H1 (cell line): ENCODE data around the gene SLC35D2. TPM values are rescaled to one million over a fixed set of nuclear protein-coding genes. Genes with fewer than 3 reads are reported as not detected.

Source experiments
- CTCF ChIA-PET: fragments of 300-600 bp; sonication (Branson Sonifier 250); formaldehyde crosslinking; loops from one replicate; lab custom pipeline; 2021; ENCODE audit not compliant: partially characterized antibody; lab: Charles Lee
- POLR2A ChIA-PET: fragments of 300-600 bp; sonication (Branson Sonifier 250); formaldehyde crosslinking; loops from one replicate; lab custom pipeline; 2021; ENCODE audit warnings: inconsistent platforms; ENCODE audit not compliant: partially characterized antibody; lab: Charles Lee
- DNase-seq, 2 experiments: peaks; one replicate each; pipeline versions ENCODE4 v3.0.0 to v3.0.0-alpha.2; 2010 to 2022; ENCODE audit warnings: low spot score in 2 of 2, low read depth in 1 of 2, mixed read lengths in 1 of 2
- FAIRE-seq: peaks from 2 replicates; lab custom pipeline; 2011; peaks lifted over from hg19 to GRCh38; lab: Jason Lieb, UNC
- H2AFZ ChIP-seq: 2 replicates; pipeline ENCODE4 v1.8.1; 2012; ENCODE audit warnings: low read length, inconsistent platforms
- H2AK5ac ChIP-seq: 2 replicates; pipeline ENCODE4 v1.6.1; 2013; ENCODE audit warnings: low read depth, low read length
- H2BK120ac ChIP-seq: replicated peaks from 2 replicates; pipeline ENCODE3; 2013; ENCODE audit warnings: low read depth, low read length, inconsistent platforms
- H2BK12ac ChIP-seq: 2 replicates; pipeline ENCODE4 v1.6.1; 2013; ENCODE audit warnings: low read depth, low read length
- H2BK15ac ChIP-seq: 2 replicates; pipeline ENCODE4 v1.6.1; 2013; ENCODE audit warnings: low read length
- H2BK20ac ChIP-seq: 2 replicates; pipeline ENCODE4 v1.6.1; 2013; ENCODE audit warnings: low read length
- H2BK5ac ChIP-seq: 2 replicates; pipeline ENCODE4 v1.6.1; 2013; ENCODE audit warnings: low read depth, low read length
- H3K14ac ChIP-seq: 2 replicates; pipeline ENCODE4 v1.6.1; 2013; ENCODE audit warnings: inconsistent platforms; ENCODE audit not compliant: insufficient read length
- H3K18ac ChIP-seq: 2 replicates; pipeline ENCODE4 v1.6.1; 2013; ENCODE audit warnings: low read length; ENCODE audit errors: extremely low read depth
- H3K23ac ChIP-seq: 2 replicates; pipeline ENCODE4 v1.6.1; 2013; ENCODE audit warnings: inconsistent platforms; ENCODE audit not compliant: insufficient read length
- H3K23me2 ChIP-seq: 2 replicates; pipeline ENCODE4 v1.6.1; 2013; ENCODE audit warnings: low read depth, low read length
- H3K27ac ChIP-seq: 2 replicates; pipeline ENCODE4 v1.6.1; 2011; ENCODE audit warnings: low read depth, low read length, inconsistent platforms
- H3K27me3 ChIP-seq, 4 experiments: replicated peaks in 1 of 4; 1 replicate in 1 of 4; 2 replicates in 3 of 4; pipeline versions ENCODE4 v1.6.1 to v1.8.1; 2011 to 2013; ENCODE audit warnings: low read length in 3 of 4, mild to moderate bottlenecking in 3 of 4, inconsistent platforms in 2 of 4, mixed read lengths in 2 of 4, moderate library complexity in 1 of 4; ENCODE audit not compliant: control insufficient read depth in 3 of 4, insufficient read depth in 3 of 4; ENCODE audit errors: extremely low read depth in 1 of 4
- H3K36me3 ChIP-seq, 4 experiments: 2 replicates each; pipeline versions ENCODE4 v1.6.1 to v1.8.1; 2011 to 2013; ENCODE audit warnings: mild to moderate bottlenecking in 4 of 4, low read length in 3 of 4, moderate library complexity in 2 of 4, control low read depth in 1 of 4, inconsistent platforms in 1 of 4; ENCODE audit not compliant: insufficient read depth in 4 of 4, control insufficient read depth in 2 of 4
- H3K4ac ChIP-seq: replicated peaks from 2 replicates; pipeline ENCODE3; 2013; ENCODE audit warnings: low read length, low read depth, mixed read lengths, inconsistent platforms; ENCODE audit not compliant: insufficient read length
- H3K4me1 ChIP-seq, 4 experiments: replicated peaks in 1 of 4; 1 replicate in 1 of 4; 2 replicates in 3 of 4; pipeline versions ENCODE4 v1.6.1 to v1.8.1; 2011 to 2013; ENCODE audit warnings: low read length in 3 of 4, inconsistent platforms in 2 of 4, mixed read lengths in 1 of 4; ENCODE audit not compliant: insufficient read depth in 4 of 4, control insufficient read depth in 3 of 4
- H3K4me2 ChIP-seq, 2 experiments: 2 replicates each; pipeline versions ENCODE4 v1.6.1 to v1.8.1; 2011 to 2013; ENCODE audit warnings: low read depth in 2 of 2, low read length in 2 of 2, control low read depth in 1 of 2, inconsistent platforms in 1 of 2, mild to moderate bottlenecking in 1 of 2; ENCODE audit not compliant: insufficient read depth in 1 of 2
- H3K4me3 ChIP-seq, 4 experiments: fragments of 200-600, 300-600 bp in 1 of 4; sonication (generic), shearing (Covaris generic), sonication (Bioruptor Twin) in 1 of 4; 2 replicates each; pipeline versions ENCODE4 v1.5.1 to v1.8.1; 2011 to 2016; ENCODE audit warnings: low read length in 4 of 4, low read depth in 3 of 4, control low read depth in 2 of 4, inconsistent platforms in 2 of 4, mild to moderate bottlenecking in 2 of 4, mixed read lengths in 1 of 4, moderate library complexity in 1 of 4; ENCODE audit not compliant: insufficient read depth in 2 of 4; ENCODE audit errors: extremely low read depth in 1 of 4
- H3K56ac ChIP-seq: replicated peaks from 2 replicates; pipeline ENCODE3; 2013; ENCODE audit warnings: low read depth, mild to moderate bottlenecking, mixed read lengths, low read length, inconsistent platforms; ENCODE audit not compliant: insufficient read length
- H3K79me1 ChIP-seq: 2 replicates; pipeline ENCODE4 v1.6.1; 2013; ENCODE audit warnings: low read depth, low read length, control low read depth
- H3K79me2 ChIP-seq, 2 experiments: 2 replicates each; pipeline versions ENCODE4 v1.6.1 to v1.8.1; 2012 to 2013; ENCODE audit warnings: low read length in 2 of 2, mild to moderate bottlenecking in 2 of 2, inconsistent platforms in 1 of 2; ENCODE audit not compliant: insufficient read depth in 2 of 2, control insufficient read depth in 1 of 2
- H3K9ac ChIP-seq, 4 experiments: replicated peaks in 1 of 4; 1 replicate in 1 of 4; 2 replicates in 3 of 4; pipeline versions ENCODE4 v1.6.1 to v1.8.1; 2011 to 2013; ENCODE audit warnings: low read depth in 3 of 4, low read length in 3 of 4, control low read depth in 2 of 4, mild to moderate bottlenecking in 2 of 4, moderate library complexity in 2 of 4, inconsistent platforms in 1 of 4; ENCODE audit errors: extremely low read depth in 1 of 4
- H3K9me3 ChIP-seq, 2 experiments: 2 replicates each; pipeline versions ENCODE4 v1.6.1 to v1.8.1; 2012 to 2013; ENCODE audit warnings: mild to moderate bottlenecking in 2 of 2, moderate library complexity in 2 of 2, control low read depth in 1 of 2, inconsistent platforms in 1 of 2, low read depth in 1 of 2, low read length in 1 of 2, mixed read lengths in 1 of 2; ENCODE audit not compliant: insufficient read depth in 2 of 2
- H4K20me1 ChIP-seq, 2 experiments: replicated peaks in 1 of 2; 2 replicates each; pipeline versions ENCODE3 to v1.8.1; 2011 to 2013; ENCODE audit warnings: inconsistent platforms in 2 of 2, low read length in 2 of 2, mild to moderate bottlenecking in 1 of 2; ENCODE audit not compliant: insufficient read depth in 2 of 2, control insufficient read depth in 1 of 2
- H4K5ac ChIP-seq: 2 replicates; pipeline ENCODE4 v1.6.1; 2013; ENCODE audit warnings: low read length, low read depth, mixed read lengths, inconsistent platforms; ENCODE audit not compliant: insufficient read length
- H4K8ac ChIP-seq: 2 replicates; pipeline ENCODE4 v1.8.0; 2013; ENCODE audit warnings: mild to moderate bottlenecking, moderate library complexity, low read length, inconsistent platforms; ENCODE audit not compliant: insufficient read depth; ENCODE audit errors: extremely low read depth
- H4K91ac ChIP-seq: replicated peaks from 2 replicates; pipeline ENCODE3; 2013; ENCODE audit warnings: low read length, mixed read lengths, inconsistent platforms; ENCODE audit not compliant: insufficient read length
- GTF2F1 ChIP-seq: IDR thresholded peaks from 2 replicates; pipeline ENCODE4 v1.6.1; 2012; ENCODE audit warnings: low read depth, low read length, improper control_type of control experiment, borderline replicate concordance
- POLR2A ChIP-seq, 2 experiments: IDR thresholded peaks; 1 replicate in 1 of 2; 2 replicates in 1 of 2; pipeline ENCODE4 v1.6.1; 2011; ENCODE audit warnings: low read depth in 2 of 2, low read length in 2 of 2, mild to moderate bottlenecking in 2 of 2; ENCODE audit errors: control extremely low read depth in 1 of 2
- SUZ12 ChIP-seq: fragments of 200-600 bp; sonication (generic); IDR thresholded peaks from 2 replicates; pipeline ENCODE4 v1.6.1; 2012; ENCODE audit warnings: mild to moderate bottlenecking, inconsistent platforms, low read length, moderate library complexity, mixed read lengths
- TAF1 ChIP-seq: IDR thresholded peaks from 2 replicates; pipeline ENCODE4 v1.6.1; 2011; ENCODE audit warnings: mild to moderate bottlenecking, low read depth, low read length
- WGBS, 2 experiments: shearing (Covaris generic) in 1 of 2; methylation state at CpG; one replicate each; pipeline versions ENCODE4 v1.1.6 to v1.1.7; 2013 to 2015; ENCODE audit warnings: low lambda C conversion rate in 2 of 2, mixed read lengths in 2 of 2, inconsistent platforms in 1 of 2, low coverage in 1 of 2, missing lambda C conversion rate in 1 of 2; ENCODE audit not compliant: insufficient replicate concordance in 2 of 2, insufficient coverage in 1 of 2, insufficient read length in 1 of 2; ENCODE audit errors: extremely low coverage in 1 of 2, missing lambda C conversion rate in 1 of 2; 5-methylcytosine and 5-hydroxymethylcytosine counted together
- polyA plus RNA-seq, 7 experiments: library from polyadenylated mRNA; depleted of rRNA in 3 of 7; stranded (reverse) in 5 of 7; unstranded in 2 of 7; fragments of >200 nt in 5 of 7; fragments of 200-250 nt in 2 of 7; gene quantifications; 1 replicate in 5 of 7; 2 replicates in 1 of 7; 4 replicates in 1 of 7; pipeline versions ENCODE4 v1.2.1 to v1.2.3, GENCODE V29; 2011 to 2013; ENCODE audit warnings: missing spikeins in 2 of 7, mixed read lengths in 2 of 7
- total RNA-seq: library from RNA; stranded (reverse); fragmentation: NEBNext Ultra II Directional; extraction: Animal tissue kit (Norgen Biotek cat#: 25700); gene quantifications from 2 replicates; pipeline ENCODE4 v1.2.1, GENCODE V29; 2021

Gene SLC35D2
- total and polyA plus RNA-seq, 2 of the 8 experiments (the other 6 are each of a cell fraction or from before 2014, with no cell fraction given), result 9.6 to 11.5 TPM

- CTCF ChIA-PET, result no interaction called here
- Histone ChIP-seq H3K14ac (no peak overlapping the region), H3K27ac (no peak overlapping the region), H3K9ac (no peak overlapping the region), H2BK15ac (no peak overlapping the region), H3K36me3 (no peaks in the 10 kb centered on the region), H3K4ac (no peak overlapping the region), H4K8ac (no peak overlapping the region), H2AK5ac (no peak overlapping the region), H3K56ac (no peak overlapping the region), H2AFZ (no peak overlapping the region), H3K23ac (no peak overlapping the region), H2BK12ac (no peak overlapping the region), H3K79me1 (no peaks in the 10 kb centered on the region), H3K23me2 (no peaks in the 10 kb centered on the region), H3K27me3 (no peaks in the 10 kb centered on the region), H3K4me1 (peaks cover 0 to 3% (median 0%) of the 10 kb centered on the region in 4 experiments; a peak in 1 of 7 replicates), H3K4me3 (no peak overlapping the region), H4K5ac (no peak overlapping the region), H3K18ac (no peak overlapping the region), H2BK120ac (no peak overlapping the region), H2BK20ac (no peak overlapping the region), H3K79me2 (no peaks in the 10 kb centered on the region), H4K20me1 (no peaks in the 10 kb centered on the region), H3K4me2 (no peak overlapping the region), H2BK5ac (no peak overlapping the region), H4K91ac (no peak overlapping the region), H3K9me3 (peaks cover 11 to 13% of the 10 kb centered on the region in 2 experiments)
- POLR2A ChIA-PET, result no interaction called here
- 85% methylated on average over 8 of the region's 8 CpGs; no CpG with 5 or more reads in 1 of the 2 experiments for WGBS, 2 experiments
- DNase-seq (no peak), FAIRE-seq (no peak)
- TF ChIP-seq GTF2F1, result no peak
- TF ChIP-seq SUZ12, result no peak
- TF ChIP-seq POLR2A (IDR thresholded peaks at IDR 0.05; ENCODE audit: control extremely low read depth in 1 of 2, low read depth in 2 of 2, low read length in 2 of 2), result no peak
- no peak for TF ChIP-seq TAF1
Measured at GRCh38 chr9:96279932-96280331, 103.6 kb downstream of the SLC35D2 start.
